ENCODE results near the gene GFRA1.

- TF ChIP-seq CTCF (IDR thresholded peaks at IDR 0.05; ENCODE audit: low read length) (no peak), EZH2 (IDR thresholded peaks at IDR 0.05; ENCODE audit: borderline replicate concordance, low read length) (no peak)
These were observed 33.8 kb downstream of the GFRA1 start for GRCh38 chr10:116239229-116239628.

Data from OCI-LY1 (cell line).